Activated CD8-positive, alpha-beta T cell treated with anti-CD3 and anti-CD28 coated beads, Interleukin-2, amount 10 ng/mL, durations not matched to agents 7 days and 5 days (primary cell): ENCODE measurements around the gene CHML. TPM values are rescaled to one million over a fixed set of nuclear protein-coding genes. Genes with fewer than 3 reads are reported as not detected.
A peak's percentile ranks its signal among the peaks of the same experiment; 100 is the strongest.

Source experiments
- ATAC-seq: fragments of 150-1000 bp; cut with Tn5 transposase; one replicate; pipeline ENCODE4 v1.10.0; 2021; ENCODE audit warnings: moderate library complexity
- CTCF ChIA-PET: fragments of 350-600 bp; sonication (Branson Sonifier 250); formaldehyde crosslinking; loops from one replicate; lab custom pipeline; 2021; ENCODE audit warnings: antibody characterized with exemption; lab: Charles Lee
- POLR2A ChIA-PET: fragments of 350-600 bp; sonication (Branson Sonifier 250); formaldehyde crosslinking; loops from one replicate; lab custom pipeline; 2021; ENCODE audit warnings: antibody characterized with exemption; lab: Charles Lee
- DNase-seq: peaks from one replicate; pipeline ENCODE4 v3.0.0-alpha.2; 2020
- H3K27ac Mint-ChIP-seq: one replicate; pipeline ENCODE4 v1.8.0; 2021; ENCODE audit warnings: mild to moderate bottlenecking, mixed read lengths
- H3K27me3 Mint-ChIP-seq: one replicate; pipeline ENCODE4 v1.8.0; 2021; ENCODE audit warnings: low read depth, mixed read lengths
- H3K36me3 Mint-ChIP-seq: one replicate; pipeline ENCODE4 v1.8.0; 2021; ENCODE audit warnings: low read depth, mixed read lengths
- H3K4me1 Mint-ChIP-seq: one replicate; pipeline ENCODE4 v1.8.0; 2021; ENCODE audit warnings: low read depth, mixed read lengths
- H3K4me3 Mint-ChIP-seq: one replicate; pipeline ENCODE4 v1.8.0; 2021; ENCODE audit warnings: mild to moderate bottlenecking, mixed read lengths
- H3K9me3 Mint-ChIP-seq: one replicate; pipeline ENCODE4 v1.8.0; 2022; ENCODE audit warnings: mixed read lengths; ENCODE audit not compliant: insufficient read depth
- total RNA-seq, 2 experiments: library from RNA; stranded (reverse); gene quantifications; one replicate each; pipeline ENCODE4 v1.2.3, GENCODE V29; 2021

Gene CHML
- total RNA-seq, 2 experiments from 2014 or later, result 18.2 to 18.7 TPM

DNA sequence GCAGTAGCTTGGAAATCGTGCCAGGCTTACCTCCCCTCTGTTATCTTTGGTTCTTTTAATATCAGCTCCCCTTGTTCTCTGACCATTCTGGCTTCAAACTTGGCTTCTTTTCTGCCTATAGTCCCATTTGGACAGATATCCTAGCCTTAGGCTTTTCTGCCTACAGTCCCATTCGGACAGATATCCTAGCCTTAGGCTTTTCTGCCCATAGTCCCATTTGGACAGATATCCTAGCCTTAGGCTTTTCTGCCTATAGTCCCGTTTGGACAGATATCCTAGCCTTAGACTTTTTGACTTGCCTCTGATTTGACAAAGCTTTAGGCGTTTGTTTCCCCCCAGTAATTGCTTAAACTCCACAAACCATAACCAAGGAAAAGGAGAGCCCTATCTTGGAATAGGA, 25.6 kb downstream of the CHML start:
- no peak overlapping the region for H3K4me3 Mint-ChIP-seq
- no peaks in the 10 kb centered on the region for H3K9me3 Mint-ChIP-seq
- no peaks in the 10 kb centered on the region for H3K36me3 Mint-ChIP-seq
- ATAC-seq (no peak), DNase-seq (no peak)
- ChIA-PET CTCF (interaction anchor here (0.8 to 1.8 kb wide), 5 partner anchors 8 to 233 kb away, joined by 3 to 5 read pairs (median 3); no protein-coding TSS in a partner anchor), POLR2A (interaction anchor here (0.7 kb wide), 1 partner anchor 1324 kb away, joined by 3 read pairs; no protein-coding TSS in a partner anchor)
- H3K27ac Mint-ChIP-seq, result no peak overlapping the region
- peaks cover 6% of the 10 kb centered on the region for H3K4me1 Mint-ChIP-seq
- H3K27me3 Mint-ChIP-seq, result no peaks in the 10 kb centered on the region

DNA sequence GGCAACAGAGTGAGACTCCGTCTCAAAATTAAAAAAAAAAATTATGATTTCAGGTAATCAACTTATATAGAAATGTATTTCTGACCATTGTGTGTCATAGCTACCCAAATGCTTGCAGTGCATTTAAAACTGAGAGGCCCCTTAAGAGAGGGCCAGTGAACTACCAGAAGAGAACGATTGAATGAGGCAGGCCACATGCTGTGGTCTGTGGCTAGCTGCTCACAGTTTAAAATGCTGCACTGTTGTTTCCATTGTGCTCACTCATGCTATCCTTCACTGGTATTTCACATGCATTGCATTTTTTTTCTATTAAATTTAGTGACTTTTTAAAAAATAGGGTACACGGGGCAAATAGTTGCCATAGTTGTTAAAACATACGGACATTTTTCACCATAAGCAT, 26.0 kb downstream of the CHML start:
- H3K36me3 Mint-ChIP-seq, result no peaks in the 10 kb centered on the region
- ATAC-seq, result peak; percentile 52
- H3K4me1 Mint-ChIP-seq, result peaks cover 6% of the 10 kb centered on the region
- H3K27ac Mint-ChIP-seq, result no peak overlapping the region
- DNase-seq, result no peak
- CTCF ChIA-PET, result interaction anchor here (0.8 to 1.8 kb wide), 5 partner anchors 8 to 233 kb away, joined by 3 to 5 read pairs (median 3); no protein-coding TSS in a partner anchor
- no peaks in the 10 kb centered on the region for H3K9me3 Mint-ChIP-seq
- H3K27me3 Mint-ChIP-seq, result no peaks in the 10 kb centered on the region
- POLR2A ChIA-PET, result interaction anchor here (0.7 kb wide), 1 partner anchor 1324 kb away, joined by 3 read pairs; no protein-coding TSS in a partner anchor
- no peak overlapping the region for H3K4me3 Mint-ChIP-seq

DNA sequence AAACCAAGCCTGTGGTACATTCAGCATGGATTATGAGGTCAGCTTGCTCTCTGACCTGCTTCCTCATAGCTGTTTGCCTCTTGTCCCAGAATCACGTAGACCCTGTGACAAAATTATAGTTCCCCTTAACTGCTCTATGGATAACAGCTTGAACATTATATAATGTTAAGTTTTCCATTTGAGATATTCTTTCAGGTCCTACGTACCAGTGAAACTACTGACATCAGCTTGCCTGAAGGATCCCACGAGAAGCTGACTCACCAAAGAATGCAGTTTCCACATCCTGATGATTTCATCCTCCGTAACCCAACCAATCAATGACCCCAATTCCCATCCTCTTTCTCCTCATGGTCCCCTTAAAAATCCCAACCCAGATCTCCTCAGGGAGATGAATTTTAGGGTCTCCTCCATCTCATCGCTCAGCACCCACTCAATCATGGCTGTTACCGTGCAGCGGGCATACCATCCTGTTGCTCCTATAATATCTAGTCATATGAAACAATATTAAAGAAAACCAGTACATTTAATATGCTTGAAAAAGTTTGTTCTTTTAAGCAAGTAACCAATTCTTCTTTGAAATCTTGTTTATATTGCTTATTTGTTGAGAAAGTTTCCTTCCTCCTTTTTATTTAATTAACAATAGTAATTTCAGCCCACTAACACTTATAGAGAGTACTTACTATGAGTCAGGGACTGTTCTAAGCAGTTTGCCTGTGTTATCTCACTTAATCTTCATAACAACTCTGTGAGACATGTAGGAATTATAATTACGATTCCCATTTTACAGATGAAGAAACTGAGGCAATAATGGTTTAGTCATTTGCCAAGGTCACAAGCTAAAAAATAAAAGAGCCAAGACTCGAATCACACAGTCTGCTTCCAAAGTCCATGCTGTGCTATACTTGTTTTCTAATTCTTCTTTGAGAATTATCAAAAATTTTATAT, 27.4 kb downstream of the CHML start:
- ChIA-PET POLR2A (interaction anchor here (1.1 kb wide), 1 partner anchor 235 kb away, joined by 3 read pairs; no protein-coding TSS in a partner anchor), CTCF (interaction anchor here (0.9 to 5.0 kb wide), 12 partner anchors 9 to 385 kb away, joined by 3 to 57 read pairs (median 4); partner anchors contain the start of gene KMO)
- ATAC-seq (no peak), DNase-seq (no peak)
- no peak overlapping the region for H3K4me3 Mint-ChIP-seq
- no peaks in the 10 kb centered on the region for H3K27me3 Mint-ChIP-seq
- no peaks in the 10 kb centered on the region for H3K36me3 Mint-ChIP-seq
- no peak overlapping the region for H3K27ac Mint-ChIP-seq
- H3K9me3 Mint-ChIP-seq, result no peaks in the 10 kb centered on the region
- H3K4me1 Mint-ChIP-seq, result peaks cover 6% of the 10 kb centered on the region

DNA sequence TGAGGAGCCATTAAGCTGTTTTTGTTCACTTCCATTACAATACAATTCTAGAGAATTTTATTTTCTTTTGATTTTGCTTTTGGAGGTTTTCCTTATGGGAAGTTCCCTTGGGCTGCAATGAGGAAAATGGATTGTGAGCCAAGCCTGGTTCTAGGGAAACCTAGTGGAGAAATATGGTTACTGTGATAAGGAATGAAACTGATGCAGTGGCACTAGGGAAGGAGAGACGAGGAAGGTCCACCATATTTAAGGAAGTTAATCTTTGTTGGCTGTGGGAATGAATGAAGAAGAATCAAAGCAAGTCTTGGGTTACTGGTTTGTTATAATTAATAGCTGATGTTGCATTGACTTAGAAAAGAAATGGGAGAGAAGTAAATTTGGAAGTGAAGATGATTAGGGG, 28.4 kb downstream of the CHML start:
- ATAC-seq (no peak), DNase-seq (no peak)
- Mint-ChIP-seq H3K9me3 (no peaks in the 10 kb centered on the region), H3K4me3 (no peak overlapping the region), H3K4me1 (peaks cover 6% of the 10 kb centered on the region), H3K27me3 (no peaks in the 10 kb centered on the region), H3K36me3 (no peaks in the 10 kb centered on the region), H3K27ac (no peak overlapping the region)
- CTCF ChIA-PET, result interaction anchor here (0.6 to 5.0 kb wide), 27 partner anchors 9 to 387 kb away, joined by 3 to 57 read pairs (median 4); partner anchors contain the start of genes KMO and MAP1LC3C
- POLR2A ChIA-PET, result interaction anchor here (1.1 kb wide), 1 partner anchor 236 kb away, joined by 3 read pairs; no protein-coding TSS in a partner anchor

DNA sequence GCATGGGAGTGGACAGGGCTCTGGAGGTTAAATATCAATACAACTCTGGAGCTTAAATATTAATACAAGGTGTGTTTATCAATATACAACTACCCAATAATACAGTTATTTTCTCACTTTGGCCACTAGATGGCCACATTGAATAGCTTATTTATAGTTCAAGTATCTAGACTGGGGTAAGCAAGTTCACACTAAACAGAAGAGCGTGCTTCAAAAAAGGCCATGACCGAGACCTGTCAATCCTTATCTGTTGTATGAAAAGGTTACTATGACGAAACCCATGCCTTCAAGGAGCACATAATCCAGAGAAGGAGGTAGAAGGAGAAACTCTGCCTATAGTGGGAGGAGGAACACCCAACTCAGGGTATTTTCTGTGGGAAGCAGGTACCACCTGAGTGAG, 29.1 kb downstream of the CHML start:
- Mint-ChIP-seq H3K27me3 (no peaks in the 10 kb centered on the region), H3K4me1 (peaks cover 6% of the 10 kb centered on the region), H3K9me3 (no peaks in the 10 kb centered on the region), H3K27ac (no peak overlapping the region), H3K4me3 (no peak overlapping the region), H3K36me3 (no peaks in the 10 kb centered on the region)
- CTCF ChIA-PET, result interaction anchor here (0.6 to 5.0 kb wide), 39 partner anchors 9 to 387 kb away, joined by 3 to 57 read pairs (median 4); partner anchors contain the start of genes EXO1, KMO and MAP1LC3C
- POLR2A ChIA-PET, result no interaction called here
- DNase-seq (no peak), ATAC-seq (peak; percentile 86)

DNA sequence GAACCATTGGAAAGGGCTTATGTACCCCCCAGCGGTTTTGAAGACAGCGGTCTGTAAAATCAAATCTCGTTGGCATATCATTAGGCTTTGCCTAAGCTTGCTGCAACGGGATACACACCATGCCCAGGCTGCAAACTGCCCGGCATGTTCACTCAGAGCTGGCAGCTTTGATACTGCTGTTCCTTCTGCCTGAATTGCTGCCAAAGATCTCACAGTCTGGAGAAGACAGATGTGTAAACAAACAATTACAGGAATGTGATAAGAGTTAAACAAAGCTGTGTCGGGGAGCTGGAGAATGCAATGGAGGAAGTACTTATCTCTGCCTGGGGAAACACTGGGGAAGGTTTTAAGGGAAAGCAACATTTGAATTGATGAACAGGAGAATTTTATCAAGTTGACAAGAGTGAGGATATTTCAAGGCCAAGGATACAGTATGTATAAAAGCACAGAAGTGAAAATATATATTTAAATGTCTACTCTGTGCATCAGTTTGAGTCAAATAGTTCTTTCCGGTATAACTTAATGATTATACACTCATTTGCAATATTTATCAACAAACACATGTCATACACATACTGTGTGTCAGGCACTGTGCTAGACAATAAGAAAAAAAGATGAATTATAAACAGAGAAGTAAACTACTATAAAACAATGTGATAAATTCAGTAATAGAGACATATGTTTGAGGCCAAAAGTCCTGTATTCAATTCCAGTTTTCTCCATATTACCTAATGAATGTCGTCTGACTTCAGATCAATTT, 29.9 kb downstream of the CHML start:
- DNase-seq (no peak), ATAC-seq (no peak)
- H3K27me3 Mint-ChIP-seq, result no peaks in the 10 kb centered on the region
- no peak overlapping the region for H3K27ac Mint-ChIP-seq
- H3K4me1 Mint-ChIP-seq, result peaks cover 6% of the 10 kb centered on the region
- H3K9me3 Mint-ChIP-seq, result no peaks in the 10 kb centered on the region
- CTCF ChIA-PET, result interaction anchor here (0.6 to 5.0 kb wide), 32 partner anchors 8 to 388 kb away, joined by 3 to 57 read pairs (median 4); partner anchors contain the start of genes EXO1 and MAP1LC3C
- POLR2A ChIA-PET, result no interaction called here
- H3K36me3 Mint-ChIP-seq, result no peaks in the 10 kb centered on the region
- no peak overlapping the region for H3K4me3 Mint-ChIP-seq

DNA sequence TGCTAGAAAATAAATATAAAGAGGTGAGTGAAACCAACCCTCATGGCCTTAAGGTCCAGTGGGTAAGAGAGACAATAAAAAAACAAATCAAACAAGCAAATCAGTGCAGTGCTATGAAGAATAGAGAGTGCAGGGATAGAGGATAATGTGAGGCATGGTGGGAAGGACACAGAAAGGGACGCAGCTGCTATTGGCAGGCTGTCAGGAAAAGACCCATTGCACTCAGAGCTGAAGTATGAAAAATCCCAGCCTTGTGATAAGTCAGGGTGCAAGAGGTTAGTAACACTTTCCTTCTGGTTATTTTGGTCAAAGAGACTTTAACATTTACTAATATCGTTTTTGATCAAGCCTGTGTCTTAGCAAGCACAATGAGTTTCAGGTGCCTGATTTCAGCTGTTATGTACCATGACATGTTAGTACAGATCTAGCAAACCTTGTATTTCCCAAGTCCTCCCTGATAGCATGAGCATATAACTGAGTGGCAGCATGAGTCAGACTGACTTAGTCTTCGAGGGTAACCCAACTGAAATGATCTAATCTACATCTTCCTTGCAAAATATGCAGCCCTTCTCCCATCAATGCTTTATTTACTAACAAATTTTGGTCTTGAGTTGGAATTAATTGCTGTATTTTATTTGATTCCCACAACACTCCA, 31.7 kb downstream of the CHML start:
- DNase-seq (no peak), ATAC-seq (no peak)
- CTCF ChIA-PET, result interaction anchor here (0.8 to 5.0 kb wide), 2 partner anchors 18 to 124 kb away, joined by 3 to 57 read pairs; no protein-coding TSS in a partner anchor
- Mint-ChIP-seq H3K4me1 (peaks cover 4% of the 10 kb centered on the region), H3K36me3 (peaks cover 2% of the 10 kb centered on the region), H3K27ac (no peak overlapping the region), H3K27me3 (no peaks in the 10 kb centered on the region), H3K4me3 (no peak overlapping the region), H3K9me3 (no peaks in the 10 kb centered on the region)
- POLR2A ChIA-PET, result no interaction called here

DNA sequence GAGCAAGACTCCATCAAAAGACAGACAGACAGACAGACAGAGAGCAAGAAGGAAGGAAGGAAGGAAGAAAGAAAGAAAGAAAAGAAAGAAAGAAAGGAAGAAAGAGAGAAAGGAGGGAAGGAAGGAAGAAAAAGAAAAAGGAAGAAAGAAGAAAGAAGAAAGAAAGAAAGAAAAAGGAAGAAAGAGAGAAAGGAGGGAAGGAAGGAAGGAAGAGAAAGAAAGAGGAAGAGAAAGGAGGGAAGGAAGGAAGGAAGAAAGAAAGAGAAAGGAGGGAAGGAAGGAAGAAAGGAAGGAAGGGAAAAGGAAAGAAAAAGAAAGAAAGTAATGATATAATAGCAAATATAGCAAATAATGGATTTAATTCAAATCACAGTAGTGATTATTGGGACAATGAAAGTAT, 32.7 kb downstream of the CHML start:
- no peak for ATAC-seq
- Mint-ChIP-seq H3K4me1 (no peaks in the 10 kb centered on the region), H3K9me3 (no peaks in the 10 kb centered on the region), H3K27ac (no peak overlapping the region), H3K27me3 (no peaks in the 10 kb centered on the region), H3K4me3 (no peak overlapping the region), H3K36me3 (peaks cover 2% of the 10 kb centered on the region)
- ChIA-PET CTCF (no interaction called here), POLR2A (interaction anchor here (0.7 kb wide), 1 partner anchor 742 kb away, joined by 3 read pairs; no protein-coding TSS in a partner anchor)
- no peak for DNase-seq

DNA sequence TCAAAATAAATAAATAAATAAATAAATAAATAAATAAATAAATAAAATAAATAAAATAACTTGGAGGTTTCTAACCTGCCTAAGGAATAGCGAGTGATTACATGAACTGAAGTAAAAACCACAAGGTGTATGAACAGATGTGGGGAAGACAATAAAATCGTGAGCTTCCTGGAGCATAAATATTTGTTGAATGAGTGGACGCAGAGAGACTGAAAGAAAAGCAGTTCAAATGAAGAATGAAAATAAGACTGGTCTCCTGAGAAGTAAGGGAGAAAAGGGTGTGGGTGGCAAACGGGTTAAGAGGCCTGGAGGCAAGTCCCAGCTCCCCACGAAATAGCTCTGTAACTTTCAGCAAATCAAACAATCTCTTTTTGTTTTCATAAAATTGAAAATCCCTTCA, 33.6 kb downstream of the CHML start:
- ATAC-seq (no peak), DNase-seq (no peak)
- Mint-ChIP-seq H3K4me3 (no peak overlapping the region), H3K9me3 (no peaks in the 10 kb centered on the region), H3K27ac (no peak overlapping the region), H3K27me3 (no peaks in the 10 kb centered on the region), H3K36me3 (peaks cover 5% of the 10 kb centered on the region), H3K4me1 (no peaks in the 10 kb centered on the region)
- ChIA-PET CTCF (interaction anchor here (0.7 to 1.2 kb wide), 4 partner anchors 8 to 229 kb away, joined by 3 read pairs; no protein-coding TSS in a partner anchor), POLR2A (no interaction called here)

DNA sequence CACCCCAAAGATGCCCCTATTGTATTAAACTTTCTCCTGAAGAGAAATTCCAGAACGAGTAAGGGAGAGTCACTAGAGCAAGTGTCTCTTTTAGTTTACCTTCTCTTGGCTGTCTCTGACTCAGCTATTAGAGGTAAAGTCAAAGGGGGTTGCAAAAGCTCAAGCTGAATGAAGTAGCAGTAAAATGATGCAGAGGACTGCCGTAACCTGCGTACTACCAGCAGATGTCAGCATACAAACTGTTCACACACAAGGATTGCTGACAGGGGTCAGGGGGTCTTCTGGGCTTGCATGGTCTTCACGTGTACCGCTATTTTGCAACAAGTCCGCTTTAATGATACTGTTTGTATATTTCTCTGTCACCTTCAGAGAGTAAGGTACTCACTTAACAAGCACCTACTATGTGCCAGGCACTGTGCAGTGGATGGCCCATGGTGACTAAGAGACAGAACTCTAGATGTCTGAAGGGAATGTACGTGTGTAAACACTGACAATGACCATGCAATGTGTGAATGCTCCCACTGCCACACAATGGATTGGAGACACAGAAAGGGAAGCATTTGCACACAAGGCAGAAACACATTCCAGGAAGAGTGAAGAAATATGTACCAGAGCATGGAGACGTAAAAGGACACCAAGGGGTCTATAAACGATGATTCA, 34.9 kb downstream of the CHML start:
- no peaks in the 10 kb centered on the region for H3K9me3 Mint-ChIP-seq
- no peak overlapping the region for H3K27ac Mint-ChIP-seq
- POLR2A ChIA-PET, result no interaction called here
- DNase-seq, result no peak
- peaks cover 5% of the 10 kb centered on the region for H3K36me3 Mint-ChIP-seq
- no peaks in the 10 kb centered on the region for H3K27me3 Mint-ChIP-seq
- CTCF ChIA-PET, result interaction anchor here (0.7 kb wide), 1 partner anchor 24 kb away, joined by 3 read pairs; no protein-coding TSS in a partner anchor
- no peak overlapping the region for H3K4me3 Mint-ChIP-seq
- no peaks in the 10 kb centered on the region for H3K4me1 Mint-ChIP-seq
- ATAC-seq, result no peak
